ENCODE measurements around the gene MANEAL.

MANEAL gene

GRCh38 chr1:37840711-37841110 lies 47.1 kb downstream of the MANEAL start:
- no peak overlapping the region for H3K4me3 Mint-ChIP-seq
- H3K27ac Mint-ChIP-seq: no peak overlapping the region
- ATAC-seq (no peak), DNase-seq (no peak)
- no peaks in the 10 kb centered on the region for H3K9me3 Mint-ChIP-seq
- H3K27me3 Mint-ChIP-seq: no peaks in the 10 kb centered on the region
- peaks cover 25% of the 10 kb centered on the region for H3K4me1 Mint-ChIP-seq

- Mint-ChIP-seq H3K27me3 (no peaks in the 10 kb centered on the region), H3K27ac (no peak overlapping the region), H3K4me3 (no peak overlapping the region), H3K9me3 (no peaks in the 10 kb centered on the region), H3K4me1 (peaks cover 31% of the 10 kb centered on the region)
- DNase-seq (no peak), ATAC-seq (no peak)
Measured at GRCh38 chr1:37841652-37842051, 48.0 kb downstream of the MANEAL start.

- ATAC-seq (no peak), DNase-seq (no peak)
- H3K4me1 Mint-ChIP-seq: peaks cover 39% of the 10 kb centered on the region
- no peaks in the 10 kb centered on the region for H3K27me3 Mint-ChIP-seq
- H3K27ac Mint-ChIP-seq: peak overlapping the region in 1 of 2 donors; percentile 28
- H3K9me3 Mint-ChIP-seq: no peaks in the 10 kb centered on the region
- H3K4me3 Mint-ChIP-seq: no peak overlapping the region
Measured at GRCh38 chr1:37844536-37844935, 50.9 kb downstream of the MANEAL start.

- H3K27me3 Mint-ChIP-seq: no peaks in the 10 kb centered on the region
- DNase-seq (no peak), ATAC-seq (no peak)
- H3K4me1 Mint-ChIP-seq: peaks cover 39% of the 10 kb centered on the region
- peak overlapping the region in 1 of 2 donors; percentile 31 for H3K27ac Mint-ChIP-seq
- no peaks in the 10 kb centered on the region for H3K9me3 Mint-ChIP-seq
- H3K4me3 Mint-ChIP-seq: no peak overlapping the region
Measured at GRCh38 chr1:37845049-37845646, 51.5 kb downstream of the MANEAL start.

GRCh38 chr1:37845786-37846185 lies 52.1 kb downstream of the MANEAL start:
- Mint-ChIP-seq H3K9me3 (no peaks in the 10 kb centered on the region), H3K4me1 (peaks cover 39% of the 10 kb centered on the region), H3K4me3 (no peak overlapping the region), H3K27ac (peak overlapping the region in 1 of 2 donors; percentile 21), H3K27me3 (no peaks in the 10 kb centered on the region)
- DNase-seq (no peak), ATAC-seq (no peak)

GRCh38 chr1:37846647-37847339 lies 53.1 kb downstream of the MANEAL start:
- no peak for ATAC-seq

GRCh38 chr1:37849480-37849879 lies 55.8 kb downstream of the MANEAL start:
- DNase-seq: no peak
- no peak for ATAC-seq
- Mint-ChIP-seq H3K9me3 (no peaks in the 10 kb centered on the region), H3K27ac (peak overlapping the region in 1 of 2 donors; percentile 29), H3K4me3 (no peak overlapping the region), H3K4me1 (peaks cover 30% of the 10 kb centered on the region), H3K27me3 (no peaks in the 10 kb centered on the region)

More at GRCh38 chr1:37846647-37847339, 53.1 kb downstream of the MANEAL start:
- Mint-ChIP-seq H3K4me1 (peaks cover 39% of the 10 kb centered on the region), H3K4me3 (peak overlapping the region; percentile 73 to 74), H3K9me3 (no peaks in the 10 kb centered on the region), H3K27me3 (no peaks in the 10 kb centered on the region), H3K27ac (peak overlapping the region; percentile 67 to 82)
- no peak for DNase-seq

- Mint-ChIP-seq H3K9me3 (no peaks in the 10 kb centered on the region), H3K4me3 (no peak overlapping the region), H3K27me3 (no peaks in the 10 kb centered on the region), H3K4me1 (peaks cover 31% of the 10 kb centered on the region), H3K27ac (no peak overlapping the region)
- ATAC-seq: no peak
- DNase-seq: no peak
Measured at GRCh38 chr1:37850352-37850955, 56.8 kb downstream of the MANEAL start.
